DOHH2 (cell line): ENCODE data around the gene PMPCB.
A peak's percentile ranks its signal among the peaks of the same experiment; 100 is the strongest.
"Not testable (repeated sequence)": the region's sequence is repeated elsewhere in the genome, so short reads cannot be mapped to it uniquely, and the experiment has no call there.

ENCODE experiments used
- H3F3A ChIP-seq: fragments of 200-600 bp; sonication (generic), shearing (Covaris generic); 2 replicates; pipeline ENCODE4 v1.6.0; 2016; ENCODE audit warnings: antibody characterized with exemption, mild to moderate bottlenecking; ENCODE audit not compliant: control insufficient read depth, insufficient read depth
- H3K27ac ChIP-seq: fragments of 200-600 bp; sonication (generic); 2 replicates; pipeline ENCODE4 v1.5.1; 2014; ENCODE audit warnings: low read depth, mild to moderate bottlenecking, low read length, moderate library complexity
- H3K27me3 ChIP-seq: fragments of 200-600 bp; sonication (generic); 2 replicates; pipeline ENCODE4 v1.6.1; 2014; ENCODE audit warnings: mild to moderate bottlenecking, low read length, mixed read lengths; ENCODE audit not compliant: control insufficient read depth
- H3K36me3 ChIP-seq: fragments of 200-600 bp; sonication (generic); 2 replicates; pipeline ENCODE4 v1.6.1; 2014; ENCODE audit warnings: mild to moderate bottlenecking, low read length, moderate library complexity, mixed read lengths; ENCODE audit not compliant: control insufficient read depth
- H3K4me1 ChIP-seq: fragments of 200-600 bp; sonication (generic); 2 replicates; pipeline ENCODE4 v1.6.1; 2014; ENCODE audit warnings: mild to moderate bottlenecking, low read length, mixed read lengths; ENCODE audit not compliant: control insufficient read depth
- H3K4me2 ChIP-seq: fragments of 200-600 bp; sonication (generic); 2 replicates; pipeline ENCODE4 v1.6.0; 2014; ENCODE audit warnings: mild to moderate bottlenecking, low read length, moderate library complexity
- H3K4me3 ChIP-seq: fragments of 200-600 bp; sonication (generic); 2 replicates; pipeline ENCODE4 v1.5.1; 2014; ENCODE audit warnings: mild to moderate bottlenecking, low read length, mixed read lengths
- H3K79me2 ChIP-seq: fragments of 200-600 bp; sonication (generic); 2 replicates; pipeline ENCODE4 v1.6.1; 2014; ENCODE audit warnings: mild to moderate bottlenecking, low read length, mixed read lengths; ENCODE audit not compliant: control insufficient read depth
- H3K9me2 ChIP-seq: fragments of 200-600 bp; sonication (generic); replicated peaks from 2 replicates; pipeline ENCODE4 v1.6.1; 2014; ENCODE audit warnings: mild to moderate bottlenecking, low read length, mixed read lengths; ENCODE audit not compliant: control insufficient read depth
- H3K9me3 ChIP-seq: fragments of 200-600 bp; sonication (generic); 2 replicates; pipeline ENCODE4 v1.6.1; 2014; ENCODE audit warnings: antibody characterized with exemption, low read length, mixed read lengths; ENCODE audit not compliant: control insufficient read depth, insufficient read depth
- H4K20me1 ChIP-seq: fragments of 200-600 bp; sonication (generic); 2 replicates; pipeline ENCODE4 v1.6.0; 2014; ENCODE audit warnings: low read depth, mild to moderate bottlenecking, antibody characterized with exemption, low read length, moderate library complexity; ENCODE audit not compliant: control insufficient read depth, insufficient read depth
- EZH2phosphoT487 ChIP-seq: fragments of 200-600 bp; sonication (generic); IDR thresholded peaks from 2 replicates; pipeline ENCODE4 v1.6.1; 2017; ENCODE audit warnings: borderline replicate concordance, mild to moderate bottlenecking, antibody characterized with exemption, low read length, moderate library complexity, mixed read lengths
- TF ChIP-seq, protein P1 (sequence below): fragments of 200-600 bp; sonication (generic); IDR thresholded peaks from one replicate; pipeline ENCODE4 v1.5.1; 2014; ENCODE audit warnings: antibody characterized with exemption, mild to moderate bottlenecking, low read depth, low read length; ENCODE audit not compliant: poor library complexity, severe bottlenecking

The PMPCB gene

DNA sequence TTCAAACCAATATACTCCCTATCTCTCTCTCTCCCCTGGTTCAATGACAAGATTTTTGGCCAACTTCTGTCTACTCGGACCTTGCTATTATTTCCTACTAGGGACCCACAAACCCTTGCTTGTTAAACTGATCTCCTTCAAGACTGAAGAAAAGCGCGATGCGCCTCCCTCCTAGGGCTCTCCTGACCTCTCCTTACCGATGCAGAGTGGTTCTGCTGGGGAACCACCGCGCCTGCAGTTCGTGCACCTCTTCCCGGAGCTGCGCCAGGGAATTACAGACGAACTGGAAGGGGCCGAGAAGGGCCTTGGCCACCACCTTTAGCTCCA, 17.6 kb upstream of the PMPCB start:
- Histone ChIP-seq H3K79me2 (peaks cover 38% of the 10 kb centered on the region), H3K4me2 (peak overlapping the region; percentile 92), H3K27ac (peak overlapping the region; percentile 76), H3K36me3 (peaks cover 33% of the 10 kb centered on the region), H3K4me1 (peaks cover 35% of the 10 kb centered on the region), H3K4me3 (peak overlapping the region; percentile 90)
- H3K9me2 ChIP-seq, H3K27me3 ChIP-seq, H3K9me3 ChIP-seq, H4K20me1 ChIP-seq, H3F3A ChIP-seq: not testable (repeated sequence)

DNA sequence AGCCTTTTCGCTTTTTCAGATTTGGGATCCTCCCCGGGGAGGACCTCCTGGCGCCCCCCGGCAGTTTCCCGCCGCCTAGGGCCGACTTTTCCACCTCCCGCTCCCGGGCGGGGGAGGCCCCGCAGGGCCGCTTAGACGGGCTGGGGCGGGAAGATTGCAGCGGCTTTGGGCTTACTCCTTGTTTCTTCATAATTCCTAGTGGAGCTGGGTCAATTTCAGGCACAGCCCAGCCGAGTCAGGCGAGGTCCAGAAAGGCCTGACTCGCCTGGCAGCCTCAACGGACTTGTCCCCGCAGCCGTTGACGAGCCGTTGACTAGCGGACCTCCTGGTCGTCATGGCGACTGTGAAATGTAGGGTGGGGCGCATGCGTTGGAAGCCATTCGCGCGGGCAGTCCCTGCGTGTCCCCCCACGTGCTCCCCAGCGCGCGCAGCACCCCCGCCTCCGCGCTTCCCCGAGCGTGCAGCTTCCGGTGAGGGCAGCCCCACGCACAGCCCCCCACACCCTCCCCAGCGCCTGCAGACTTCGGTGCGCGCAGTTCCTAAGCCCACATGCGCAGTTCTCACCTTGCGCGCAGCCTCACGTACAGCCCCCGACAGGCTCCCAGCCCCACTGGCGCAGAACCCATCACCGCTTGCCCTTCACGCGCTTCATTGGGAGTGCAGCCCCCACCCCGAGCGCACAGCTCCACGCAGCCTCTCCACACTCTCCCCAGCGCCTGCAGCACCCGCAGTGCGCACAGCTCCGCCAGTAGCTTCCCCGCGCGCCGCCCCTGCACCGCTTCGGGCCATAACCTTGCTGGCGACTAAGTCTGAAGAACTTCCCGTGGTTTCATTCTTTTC, 17.1 kb upstream of the PMPCB start:
- Histone ChIP-seq H3K36me3 (peaks cover 29% of the 10 kb centered on the region), H3K4me2 (peak overlapping the region; percentile 92), H3K27ac (peak overlapping the region; percentile 76), H3K4me3 (peak overlapping the region; percentile 90), H3K79me2 (peaks cover 38% of the 10 kb centered on the region), H3K4me1 (peaks cover 40% of the 10 kb centered on the region)
- not testable (repeated sequence) for H3K9me2 ChIP-seq, H3K27me3 ChIP-seq, H4K20me1 ChIP-seq, H3F3A ChIP-seq, H3K9me3 ChIP-seq

GRCh38 chr7:103280803-103281155, 16.5 kb upstream of the PMPCB start:
- Histone ChIP-seq H3K36me3 (peaks cover 24% of the 10 kb centered on the region), H3K27ac (peak overlapping the region; percentile 58), H3K79me2 (peaks cover 34% of the 10 kb centered on the region), H3K4me1 (peaks cover 43% of the 10 kb centered on the region), H3K4me3 (peak overlapping the region; percentile 90), H3K4me2 (peak overlapping the region; percentile 92)
- H3K27me3 ChIP-seq, H4K20me1 ChIP-seq, H3F3A ChIP-seq, H3K9me2 ChIP-seq, H3K9me3 ChIP-seq: not testable (repeated sequence)

DNA sequence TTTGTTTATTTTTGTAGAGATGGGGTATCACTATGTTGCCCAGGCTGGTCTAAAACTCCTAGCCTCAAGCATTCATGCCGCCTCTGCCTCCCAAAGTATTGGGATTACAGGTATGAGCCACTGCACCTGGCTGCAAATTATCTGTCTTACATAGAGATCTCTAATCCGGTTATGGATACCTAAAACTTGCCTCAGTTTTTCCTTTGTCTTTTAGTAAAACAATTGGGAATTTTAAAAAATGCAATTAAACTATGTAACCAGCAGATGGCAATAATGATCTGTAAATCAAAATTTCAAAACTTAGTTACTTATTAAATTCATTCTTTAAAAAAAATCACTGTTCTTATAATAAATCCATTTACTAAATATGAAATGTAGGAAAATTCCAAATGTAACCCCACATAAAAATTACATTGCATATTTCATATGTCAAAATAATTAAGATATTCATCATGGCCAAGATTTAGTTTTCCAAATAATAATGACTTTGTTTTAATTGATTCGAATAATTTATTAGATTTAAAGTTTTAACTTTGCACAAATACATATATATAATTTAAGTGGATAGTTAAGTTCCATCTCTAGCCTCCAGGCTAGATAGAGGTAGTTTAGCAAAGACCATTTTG, 14.3 kb upstream of the PMPCB start:
- peaks cover 20% of the 10 kb centered on the region for H3K79me2 ChIP-seq
- not testable (repeated sequence) for H3K4me2 ChIP-seq, H4K20me1 ChIP-seq, H3K27ac ChIP-seq, H3K27me3 ChIP-seq, H3K9me3 ChIP-seq, H3F3A ChIP-seq, H3K4me3 ChIP-seq, H3K36me3 ChIP-seq, H3K9me2 ChIP-seq
- peaks cover 34% of the 10 kb centered on the region for H3K4me1 ChIP-seq

DNA sequence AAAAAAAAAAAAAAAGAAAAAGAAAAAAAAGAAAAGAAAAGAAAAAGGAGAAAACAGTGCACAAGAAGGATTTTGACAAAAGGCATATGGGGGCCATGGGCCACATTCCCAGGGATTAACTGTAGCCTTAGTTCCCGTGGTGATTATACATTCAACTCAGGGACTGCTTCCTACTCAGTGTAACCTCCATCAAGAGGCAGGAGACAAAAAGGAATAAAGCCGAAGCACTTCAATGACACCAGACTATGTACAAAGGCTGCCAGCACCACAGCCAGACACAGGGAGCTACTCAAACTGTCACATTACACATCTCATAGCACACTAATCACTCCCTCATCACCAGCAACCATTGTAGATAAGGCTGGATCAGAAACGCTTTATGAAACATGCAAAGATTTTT, 5.1 kb upstream of the PMPCB start:
- Histone ChIP-seq H3K9me2 (no peaks in the 10 kb centered on the region), H3K4me3 (no peak overlapping the region), H4K20me1 (no peaks in the 10 kb centered on the region), H3F3A (no peaks in the 10 kb centered on the region; the same call in 1 of the 2 replicates), H3K36me3 (no peaks in the 10 kb centered on the region), H3K27me3 (no peaks in the 10 kb centered on the region), H3K27ac (no peak overlapping the region), H3K4me2 (no peak overlapping the region), H3K79me2 (no peaks in the 10 kb centered on the region), H3K4me1 (peaks cover 11% of the 10 kb centered on the region), H3K9me3 (no peaks in the 10 kb centered on the region)
- TF ChIP-seq, protein P1, sequence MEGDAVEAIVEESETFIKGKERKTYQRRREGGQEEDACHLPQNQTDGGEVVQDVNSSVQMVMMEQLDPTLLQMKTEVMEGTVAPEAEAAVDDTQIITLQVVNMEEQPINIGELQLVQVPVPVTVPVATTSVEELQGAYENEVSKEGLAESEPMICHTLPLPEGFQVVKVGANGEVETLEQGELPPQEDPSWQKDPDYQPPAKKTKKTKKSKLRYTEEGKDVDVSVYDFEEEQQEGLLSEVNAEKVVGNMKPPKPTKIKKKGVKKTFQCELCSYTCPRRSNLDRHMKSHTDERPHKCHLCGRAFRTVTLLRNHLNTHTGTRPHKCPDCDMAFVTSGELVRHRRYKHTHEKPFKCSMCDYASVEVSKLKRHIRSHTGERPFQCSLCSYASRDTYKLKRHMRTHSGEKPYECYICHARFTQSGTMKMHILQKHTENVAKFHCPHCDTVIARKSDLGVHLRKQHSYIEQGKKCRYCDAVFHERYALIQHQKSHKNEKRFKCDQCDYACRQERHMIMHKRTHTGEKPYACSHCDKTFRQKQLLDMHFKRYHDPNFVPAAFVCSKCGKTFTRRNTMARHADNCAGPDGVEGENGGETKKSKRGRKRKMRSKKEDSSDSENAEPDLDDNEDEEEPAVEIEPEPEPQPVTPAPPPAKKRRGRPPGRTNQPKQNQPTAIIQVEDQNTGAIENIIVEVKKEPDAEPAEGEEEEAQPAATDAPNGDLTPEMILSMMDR: no peak
- TF ChIP-seq EZH2phosphoT487: no peak
